Stimulated activated CD4-positive, alpha-beta T cell treated with anti-CD3 and anti-CD28 coated beads, Interleukin-12 subunit alpha, Interleukin-12 subunit beta, amount 100 ng/mL, for 4 hours (primary cell): ENCODE data around the gene GNB5.

Experiments used
- DNase-seq: peaks from one replicate; pipeline ENCODE4 v3.0.0-alpha.2; 2020

GNB5 gene

GRCh38 chr15:52139599-52140462 is 51.4 kb downstream of the GNB5 start:
- DNase-seq, result peak; percentile 71

GRCh38 chr15:52137432-52138357 is 53.5 kb downstream of the GNB5 start:
- no peak for DNase-seq

- no peak for DNase-seq
Measured at GRCh38 chr15:52136442-52136980, 54.7 kb downstream of the GNB5 start.

- no peak for DNase-seq
Measured at GRCh38 chr15:52134502-52135144, 56.6 kb downstream of the GNB5 start.

- DNase-seq, result no peak
Measured at GRCh38 chr15:52133510-52134220, 57.5 kb downstream of the GNB5 start.

GRCh38 chr15:52132066-52132465 is 59.1 kb downstream of the GNB5 start:
- DNase-seq, result no peak

GRCh38 chr15:52128568-52128967 is 62.6 kb downstream of the GNB5 start:
- DNase-seq, result no peak

- DNase-seq, result no peak
Measured at GRCh38 chr15:52124270-52124880, 66.8 kb downstream of the GNB5 start.

GRCh38 chr15:52121896-52122295 is 69.3 kb downstream of the GNB5 start:
- DNase-seq, result no peak

GRCh38 chr15:52121006-52121405 is 70.2 kb downstream of the GNB5 start:
- DNase-seq, result no peak

- DNase-seq, result no peak
Measured at GRCh38 chr15:52120488-52120887, 70.7 kb downstream of the GNB5 start.

- no peak for DNase-seq
Measured at GRCh38 chr15:52118969-52119749, 72.0 kb downstream of the GNB5 start.

GRCh38 chr15:52117549-52117948 is 73.6 kb downstream of the GNB5 start:
- no peak for DNase-seq

GRCh38 chr15:52115598-52116427 is 75.4 kb downstream of the GNB5 start:
- no peak for DNase-seq

- DNase-seq, result no peak
Measured at GRCh38 chr15:52114261-52115055, 76.7 kb downstream of the GNB5 start.

GRCh38 chr15:52113708-52114107 is 77.5 kb downstream of the GNB5 start:
- DNase-seq, result no peak

- DNase-seq, result no peak
Measured at GRCh38 chr15:52113235-52113634, 78.0 kb downstream of the GNB5 start.

GRCh38 chr15:52112203-52112750 is 78.9 kb downstream of the GNB5 start:
- peak; percentile 40 for DNase-seq
